Activated CD8-positive, alpha-beta T cell treated with anti-CD3 and anti-CD28 coated beads for 36 hours (primary cell): ENCODE data around the gene TAB3. TPM values are rescaled to one million over a fixed set of nuclear protein-coding genes. Genes with fewer than 3 reads are reported as not detected.

Experiments used
- ATAC-seq: fragments of 200-7000 bp; cut with Tn5 transposase; one replicate; pipeline ENCODE4 v1.10.0; 2021; ENCODE audit warnings: mild to moderate bottlenecking, moderate library complexity
- CTCF ChIA-PET: fragments of 350-600 bp; sonication (Branson Sonifier 250); formaldehyde crosslinking; loops from one replicate; lab custom pipeline; 2021; ENCODE audit warnings: antibody characterized with exemption; lab: Charles Lee
- POLR2A ChIA-PET: fragments of 350-600 bp; sonication (Branson Sonifier 250); formaldehyde crosslinking; loops from one replicate; lab custom pipeline; 2021; ENCODE audit warnings: antibody characterized with exemption; lab: Charles Lee
- DNase-seq: peaks from one replicate; pipeline ENCODE4 v3.0.0-alpha.2; 2020
- H3K27ac Mint-ChIP-seq: one replicate; pipeline ENCODE4 v1.8.0; 2021; ENCODE audit warnings: mild to moderate bottlenecking, mixed read lengths
- H3K27me3 Mint-ChIP-seq: one replicate; pipeline ENCODE4 v1.8.0; 2021; ENCODE audit warnings: mixed read lengths
- H3K36me3 Mint-ChIP-seq: one replicate; pipeline ENCODE4 v1.8.0; 2021; ENCODE audit warnings: low read depth, mixed read lengths
- H3K4me1 Mint-ChIP-seq: one replicate; pipeline ENCODE4 v1.8.0; 2021; ENCODE audit warnings: low read depth, mixed read lengths
- H3K4me3 Mint-ChIP-seq: one replicate; pipeline ENCODE4 v1.8.0; 2021; ENCODE audit warnings: mild to moderate bottlenecking, moderate library complexity, mixed read lengths
- H3K9me3 Mint-ChIP-seq: one replicate; pipeline ENCODE4 v1.8.0; 2021; ENCODE audit warnings: mixed read lengths
- intact Hi-C: fragments of 100-400 bp; cut with micrococcal nuclease; formaldehyde crosslinking; loops from one replicate; pipeline ENCODE4 v1.10.0; 2022
- total RNA-seq, 2 experiments: library from RNA; stranded (reverse); gene quantifications; one replicate each; pipeline ENCODE4 v1.2.3, GENCODE V29; 2021
- TF ChIP-seq, protein P1 (sequence below): fragments of 200-600 bp; IDR thresholded peaks from one replicate; pipeline ENCODE4 v1.8.0; 2022; ENCODE audit warnings: antibody characterized with exemption, mild to moderate bottlenecking

TAB3 gene
- total RNA-seq, 2 experiments from 2014 or later, result 15.5 to 16.5 TPM

DNA sequence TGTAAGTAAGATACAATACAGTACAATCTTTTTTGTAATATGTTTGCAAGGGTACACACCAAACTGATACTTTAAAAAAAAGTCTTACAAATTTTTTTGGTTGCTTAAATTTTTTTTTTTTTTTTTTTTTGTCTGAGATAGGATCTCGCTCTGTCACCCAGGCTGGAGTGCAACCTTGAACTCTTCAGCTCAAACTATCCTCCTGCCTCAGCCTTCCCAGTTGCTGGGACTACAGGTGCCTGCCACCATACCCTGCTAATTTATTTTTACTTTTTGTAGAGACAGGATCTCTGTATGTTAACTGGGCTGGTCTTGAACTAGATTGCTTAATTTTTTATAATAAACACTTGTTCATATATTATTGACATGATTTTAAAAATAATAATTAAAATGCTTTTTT lies 41.1 kb upstream of the TAB3 start:
- ChIA-PET CTCF (no interaction called here), POLR2A (no interaction called here)
- DNase-seq (no peak), ATAC-seq (no peak)
- H3K9me3 Mint-ChIP-seq, result no peaks in the 10 kb centered on the region
- intact Hi-C loops, result no loop called here
- TF ChIP-seq, protein P1, sequence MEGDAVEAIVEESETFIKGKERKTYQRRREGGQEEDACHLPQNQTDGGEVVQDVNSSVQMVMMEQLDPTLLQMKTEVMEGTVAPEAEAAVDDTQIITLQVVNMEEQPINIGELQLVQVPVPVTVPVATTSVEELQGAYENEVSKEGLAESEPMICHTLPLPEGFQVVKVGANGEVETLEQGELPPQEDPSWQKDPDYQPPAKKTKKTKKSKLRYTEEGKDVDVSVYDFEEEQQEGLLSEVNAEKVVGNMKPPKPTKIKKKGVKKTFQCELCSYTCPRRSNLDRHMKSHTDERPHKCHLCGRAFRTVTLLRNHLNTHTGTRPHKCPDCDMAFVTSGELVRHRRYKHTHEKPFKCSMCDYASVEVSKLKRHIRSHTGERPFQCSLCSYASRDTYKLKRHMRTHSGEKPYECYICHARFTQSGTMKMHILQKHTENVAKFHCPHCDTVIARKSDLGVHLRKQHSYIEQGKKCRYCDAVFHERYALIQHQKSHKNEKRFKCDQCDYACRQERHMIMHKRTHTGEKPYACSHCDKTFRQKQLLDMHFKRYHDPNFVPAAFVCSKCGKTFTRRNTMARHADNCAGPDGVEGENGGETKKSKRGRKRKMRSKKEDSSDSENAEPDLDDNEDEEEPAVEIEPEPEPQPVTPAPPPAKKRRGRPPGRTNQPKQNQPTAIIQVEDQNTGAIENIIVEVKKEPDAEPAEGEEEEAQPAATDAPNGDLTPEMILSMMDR, result no peak
- no peaks in the 10 kb centered on the region for H3K4me1 Mint-ChIP-seq
- no peaks in the 10 kb centered on the region for H3K27me3 Mint-ChIP-seq
- no peak overlapping the region for H3K27ac Mint-ChIP-seq
- H3K4me3 Mint-ChIP-seq, result no peak overlapping the region
- no peaks in the 10 kb centered on the region for H3K36me3 Mint-ChIP-seq

DNA sequence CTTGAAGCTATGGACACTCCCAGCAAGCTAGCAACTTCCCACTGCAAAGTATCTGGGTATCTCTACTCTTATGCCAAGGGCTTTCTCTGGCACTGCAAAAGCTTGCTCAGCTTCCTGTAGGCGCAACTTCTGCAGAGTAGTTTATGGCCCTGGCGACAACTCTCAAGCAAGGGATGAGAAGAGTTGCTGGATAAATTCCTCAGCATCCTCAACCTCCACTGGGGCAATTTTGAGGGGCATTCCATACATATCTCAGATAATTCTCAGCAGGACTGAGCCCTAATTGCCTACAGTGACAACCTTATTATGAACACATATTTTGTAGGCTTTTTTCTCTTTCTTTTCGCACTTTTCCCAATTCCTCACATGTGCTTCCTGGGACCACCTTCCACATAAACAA lies 31.2 kb upstream of the TAB3 start:
- no peak for DNase-seq
- ChIA-PET CTCF (no interaction called here), POLR2A (no interaction called here)
- ATAC-seq, result no peak
- Mint-ChIP-seq H3K27me3 (peaks cover 4% of the 10 kb centered on the region), H3K27ac (no peak overlapping the region), H3K4me3 (no peak overlapping the region), H3K36me3 (no peaks in the 10 kb centered on the region), H3K4me1 (no peaks in the 10 kb centered on the region), H3K9me3 (no peaks in the 10 kb centered on the region)
- TF ChIP-seq, protein P1, result no peak
- intact Hi-C loops, result no loop called here

DNA sequence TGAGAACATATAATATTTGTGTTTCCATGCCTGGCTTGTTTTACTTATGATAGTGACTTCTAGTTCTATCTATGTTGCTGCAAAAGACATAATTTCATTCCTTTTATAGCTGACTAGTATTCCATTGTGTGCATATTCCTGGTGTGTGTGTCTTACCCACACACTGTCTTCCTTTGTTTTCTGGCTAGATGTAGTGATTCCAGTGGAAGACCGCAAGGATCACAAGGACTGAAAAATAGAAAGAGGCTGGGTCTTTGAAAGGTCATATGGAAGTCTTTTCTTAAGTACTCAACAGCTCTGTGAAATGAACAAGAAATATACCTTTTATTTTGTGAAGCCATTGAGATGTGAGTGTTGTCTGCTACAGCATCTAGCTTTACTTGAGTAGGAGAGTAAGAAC lies 29.4 kb upstream of the TAB3 start:
- Mint-ChIP-seq H3K27me3 (peaks cover 4% of the 10 kb centered on the region), H3K4me1 (no peaks in the 10 kb centered on the region), H3K9me3 (no peaks in the 10 kb centered on the region), H3K36me3 (no peaks in the 10 kb centered on the region), H3K4me3 (no peak overlapping the region), H3K27ac (no peak overlapping the region)
- TF ChIP-seq, protein P1, result no peak
- DNase-seq (no peak), ATAC-seq (no peak)
- intact Hi-C loops, result no loop called here
- ChIA-PET CTCF (no interaction called here), POLR2A (no interaction called here)

DNA sequence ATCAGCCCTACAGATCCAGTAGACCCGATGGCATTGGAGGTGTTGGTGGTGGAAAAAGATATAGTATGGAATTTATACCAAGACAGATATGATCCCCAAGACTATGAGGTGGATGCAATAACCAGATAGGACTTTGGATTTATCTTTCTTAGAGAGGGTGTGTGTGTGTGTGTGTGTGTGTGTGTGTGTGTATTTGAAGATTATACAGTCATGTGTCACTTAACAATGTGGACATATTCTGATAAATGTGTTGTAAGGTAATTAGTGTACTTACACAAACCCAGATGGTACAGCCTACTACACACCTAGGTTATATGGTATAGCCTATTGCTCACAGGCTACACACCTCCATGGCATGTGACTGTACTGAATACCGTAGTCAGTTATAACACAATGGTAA lies 24.4 kb upstream of the TAB3 start:
- H3K27me3 Mint-ChIP-seq, result peaks cover 3% of the 10 kb centered on the region
- TF ChIP-seq, protein P1, result no peak
- DNase-seq (no peak), ATAC-seq (no peak)
- H3K4me3 Mint-ChIP-seq, result no peak overlapping the region
- no peaks in the 10 kb centered on the region for H3K9me3 Mint-ChIP-seq
- H3K36me3 Mint-ChIP-seq, result no peaks in the 10 kb centered on the region
- intact Hi-C loops, result no loop called here
- ChIA-PET CTCF (no interaction called here), POLR2A (no interaction called here)
- peaks cover 7% of the 10 kb centered on the region for H3K4me1 Mint-ChIP-seq
- no peak overlapping the region for H3K27ac Mint-ChIP-seq

DNA sequence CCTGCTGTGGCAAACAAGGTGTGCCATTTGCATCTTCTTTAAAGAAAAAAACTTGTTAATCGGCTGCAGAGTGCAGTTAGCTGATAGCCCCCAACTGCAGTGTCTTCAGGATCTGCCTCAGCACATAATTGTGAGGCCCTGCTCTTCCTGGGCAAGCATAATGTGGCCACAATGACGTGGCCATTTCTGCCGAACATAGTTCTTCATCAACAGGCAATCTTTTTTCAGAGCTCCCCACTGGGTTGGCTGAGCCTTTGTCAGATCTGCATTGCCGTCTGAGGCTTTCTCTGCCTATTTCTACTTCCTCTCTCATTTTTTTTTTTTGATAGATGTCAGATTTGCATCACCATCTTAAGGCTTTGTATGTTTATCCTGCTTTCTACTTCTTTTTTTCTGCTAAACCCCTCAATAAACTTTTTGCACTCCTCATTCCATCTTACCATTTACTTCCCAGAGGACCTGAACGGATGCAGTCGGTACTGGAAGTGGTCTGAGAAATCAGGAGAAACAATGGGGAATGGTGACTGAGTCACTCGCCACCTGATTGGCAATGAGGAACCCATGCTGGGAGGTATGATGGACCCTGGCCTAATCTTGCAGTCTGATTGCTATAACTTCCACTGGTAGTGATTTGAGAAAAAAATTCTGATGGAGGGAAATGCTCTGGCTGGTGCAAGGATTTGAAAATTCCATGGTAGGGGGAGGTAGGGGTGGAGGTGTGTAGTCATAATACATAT lies 21.2 kb upstream of the TAB3 start:
- POLR2A ChIA-PET, result interaction anchor here (0.7 kb wide), 1 partner anchor 11 kb away, joined by 3 read pairs; no protein-coding TSS in a partner anchor
- Mint-ChIP-seq H3K27me3 (no peaks in the 10 kb centered on the region), H3K27ac (peak overlapping the region; percentile 61), H3K9me3 (no peaks in the 10 kb centered on the region), H3K36me3 (no peaks in the 10 kb centered on the region), H3K4me1 (peaks cover 7% of the 10 kb centered on the region), H3K4me3 (no peak overlapping the region)
- intact Hi-C loops, result no loop called here
- CTCF ChIA-PET, result interaction anchor here (0.6 kb wide), 1 partner anchor 64 kb away, joined by 3 read pairs; no protein-coding TSS in a partner anchor
- TF ChIP-seq, protein P1, result no peak
- ATAC-seq (peak; percentile 79), DNase-seq (peak; percentile 44)
